Testis (tissue), 5 donors: ENCODE measurements around the gene HCRT. TPM values are rescaled to one million over a fixed set of nuclear protein-coding genes. Genes with fewer than 3 reads are reported as not detected.
A peak's percentile ranks its signal among the peaks of the same experiment; 100 is the strongest.

Experiments
- DNase-seq: peaks from one replicate; pipeline ENCODE4 v3.0.0-alpha.2; 2019
- H3K27ac ChIP-seq, 2 donors: fragments of 200-600 bp; sonication (generic); one replicate each; pipeline ENCODE4 v1.5.1; 2019
- H3K27me3 ChIP-seq: fragments of 200-600 bp; sonication (generic); one replicate; pipeline ENCODE4 v1.5.1; 2019
- H3K36me3 ChIP-seq: fragments of 200-600 bp; sonication (generic); one replicate; pipeline ENCODE4 v1.5.1; 2017; ENCODE audit warnings: low read depth; ENCODE audit errors: missing control alignments
- H3K4me1 ChIP-seq: fragments of 200-600 bp; sonication (generic); one replicate; pipeline ENCODE4 v1.5.1; 2019
- H3K4me3 ChIP-seq, 2 donors: fragments of 200-600 bp; sonication (generic); one replicate each; pipeline ENCODE4 v1.5.1; 2017 to 2019
- H3K9me3 ChIP-seq: fragments of 200-600 bp; sonication (generic); one replicate; pipeline ENCODE4 v1.5.1; 2017
- CTCF ChIP-seq, 3 experiments: fragments of 450-650 bp in 2 of 3; fragments of 200-600 bp in 1 of 3; sonication (generic) in 1 of 3; IDR thresholded peaks; one replicate each; pipeline ENCODE4 v1.5.1; 2016 to 2019; ENCODE audit warnings: antibody characterized with exemption in 3 of 3, mild to moderate bottlenecking in 2 of 3, moderate library complexity in 1 of 3
- POLR2A ChIP-seq: fragments of 450-650 bp; IDR thresholded peaks from one replicate; pipeline ENCODE4 v1.6.1; 2017; ENCODE audit warnings: antibody characterized with exemption, mild to moderate bottlenecking, moderate library complexity
- WGBS, 2 donors: methylation state at CpG; one replicate each; pipeline ENCODE4 v1.1.5; 2018; 5-methylcytosine and 5-hydroxymethylcytosine counted together
- intact Hi-C: fragments of 100-400 bp; cut with DNase I; formaldehyde crosslinking; loops from one replicate; pipeline ENCODE4 v1.15.1; 2023; ENCODE audit warnings: low total_unique reads
- long read RNA-seq, 2 donors: transcript quantifications; one replicate each; lab custom pipeline, GENCODE V29; 2026
- polyA plus RNA-seq: library from polyadenylated mRNA; stranded (reverse); fragments of 350-450 nt; fragmentation: Illumina TruSeq; extraction: RNeasy Lipid Tissue Mini Kit (QIAGEN cat#74804); gene quantifications from one replicate; pipeline ENCODE4 v1.2.3, GENCODE V29; 2014; ENCODE audit warnings: low read depth, low replicate concordance; ENCODE audit not compliant: insufficient read depth
- total RNA-seq, 2 donors: library from RNA; depleted of rRNA; stranded (reverse); fragments of >200 nt; gene quantifications; one replicate each; pipeline ENCODE4 v1.2.3, GENCODE V29; 2016

The HCRT gene
- not detected for total RNA-seq
- polyA plus RNA-seq, result not detected
- long read RNA-seq, donor 1, result 0 reads
- long read RNA-seq, donor 2, result 0 reads

- 73 to 80% methylated on average over 11 of the region's 11 CpGs for WGBS, 2 donors
- H3K9me3 ChIP-seq, result no peaks in the 10 kb centered on the region
- peaks cover 13% of the 10 kb centered on the region for H3K4me1 ChIP-seq
- intact Hi-C loops, result no loop called here
- no peaks in the 10 kb centered on the region for H3K27me3 ChIP-seq
- TF ChIP-seq POLR2A (no peak), CTCF (IDR thresholded peaks at IDR 0.05) (no peak)
- no peak for DNase-seq
- H3K4me3 ChIP-seq, result peak within 1 kb of the TSS; percentile 53
- no peaks in the 10 kb centered on the region for H3K36me3 ChIP-seq
- no peak within 1 kb of the TSS for H3K27ac ChIP-seq
Observed at GRCh38 chr17:42184713-42185620, at the start of gene HCRT. Gene HCRT (minus strand): TSS chr17:42185452. CDS start chr17:42185365, 87 bp downstream.

- Histone ChIP-seq H3K27ac (no peak overlapping the region), H3K9me3 (no peaks in the 10 kb centered on the region), H3K36me3 (no peaks in the 10 kb centered on the region), H3K27me3 (no peaks in the 10 kb centered on the region), H3K4me1 (peaks cover 7% of the 10 kb centered on the region), H3K4me3 (no peak overlapping the region)
- no peak for DNase-seq
- WGBS, 2 donors, result 45 to 60% methylated on average over 2 of the region's 2 CpGs
- TF ChIP-seq POLR2A (no peak), CTCF (IDR thresholded peaks at IDR 0.05) (no peak)
- intact Hi-C loops, result no loop called here
Observed at GRCh38 chr17:42233994-42234393, 48.7 kb upstream of the HCRT start.

DNA sequence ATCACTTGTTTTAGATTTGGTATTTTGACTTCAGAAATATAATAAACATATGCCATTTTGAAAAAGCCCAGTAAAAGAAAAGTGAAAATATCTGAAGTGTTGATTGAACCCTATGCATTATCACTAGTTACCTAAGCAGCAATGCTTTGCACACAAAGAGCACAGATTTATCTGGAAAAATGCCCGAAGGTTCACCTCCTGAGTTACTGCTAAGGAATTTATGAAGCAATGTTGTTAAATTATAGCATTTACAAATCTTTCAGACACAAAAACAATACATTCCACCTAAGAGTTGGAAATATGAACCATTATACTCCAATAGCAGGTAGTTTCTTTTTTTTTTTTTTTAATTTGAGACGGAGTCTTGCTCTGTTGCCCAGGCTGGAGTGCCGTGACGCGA, 47.9 kb upstream of the HCRT start:
- Histone ChIP-seq H3K27me3 (no peaks in the 10 kb centered on the region), H3K27ac (no peak overlapping the region), H3K9me3 (no peaks in the 10 kb centered on the region), H3K4me3 (no peak overlapping the region), H3K4me1 (peaks cover 8% of the 10 kb centered on the region), H3K36me3 (no peaks in the 10 kb centered on the region)
- WGBS, 2 donors, result 91 to 97% methylated on average over 5 of the region's 5 CpGs
- no peak for DNase-seq
- intact Hi-C loops, result no loop called here
- TF ChIP-seq POLR2A (no peak), CTCF (IDR thresholded peaks at IDR 0.05) (no peak)

DNA sequence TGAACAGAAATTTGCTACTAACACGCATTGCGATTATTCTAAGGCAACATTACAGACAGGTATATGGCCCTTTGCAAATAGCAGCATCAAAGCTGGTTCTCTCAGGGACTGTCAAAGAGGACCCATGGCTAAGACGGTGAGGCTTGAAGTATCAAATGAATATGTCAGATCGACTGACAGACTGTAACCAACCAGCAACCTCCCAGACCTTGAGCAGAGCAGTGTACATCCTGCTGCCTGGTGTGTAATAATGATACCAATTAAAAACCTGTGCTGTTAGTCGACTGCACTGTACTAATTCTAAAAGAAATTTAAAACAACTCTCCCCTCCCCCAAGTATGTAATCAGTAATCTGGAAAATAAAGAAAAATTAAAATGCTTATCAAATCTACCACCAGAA, 45.0 kb upstream of the HCRT start:
- H3K27ac ChIP-seq, result no peak overlapping the region
- 84 to 85% methylated on average over 5 of the region's 5 CpGs for WGBS, 2 donors
- no peaks in the 10 kb centered on the region for H3K9me3 ChIP-seq
- H3K4me1 ChIP-seq, result peaks cover 9% of the 10 kb centered on the region
- DNase-seq, result no peak
- no peak overlapping the region for H3K4me3 ChIP-seq
- intact Hi-C loops, result no loop called here
- TF ChIP-seq POLR2A (no peak), CTCF (IDR thresholded peaks at IDR 0.05) (no peak)
- H3K27me3 ChIP-seq, result no peaks in the 10 kb centered on the region
- no peaks in the 10 kb centered on the region for H3K36me3 ChIP-seq
